HG02759 (cell line): ENCODE measurements around the gene ADAMTSL4.

Experiments used
- ATAC-seq: cut with Tn5 transposase; IDR thresholded peaks from one replicate; pipeline ENCODE4 v1.9.1; 2021; ENCODE audit warnings: mild to moderate bottlenecking, moderate library complexity; ENCODE audit not compliant: unreplicated experiment

The ADAMTSL4 gene

GRCh38 chr1:150534002-150534401, 15.2 kb upstream of the ADAMTSL4 start:
- no peak for ATAC-seq

GRCh38 chr1:150535511-150536287, 13.5 kb upstream of the ADAMTSL4 start:
- ATAC-seq: no peak

- no peak for ATAC-seq
Measured at GRCh38 chr1:150536836-150537731, 12.1 kb upstream of the ADAMTSL4 start.

GRCh38 chr1:150537732-150538684, 11.2 kb upstream of the ADAMTSL4 start:
- no peak for ATAC-seq

- ATAC-seq: no peak
Measured at GRCh38 chr1:150543500-150544143, 5.6 kb upstream of the ADAMTSL4 start.

- no peak for ATAC-seq
Measured at GRCh38 chr1:150544204-150544603, 5.0 kb upstream of the ADAMTSL4 start.

- no peak for ATAC-seq
Measured at GRCh38 chr1:150545486-150546032, 3.6 kb upstream of the ADAMTSL4 start.

GRCh38 chr1:150546294-150546937, 2.8 kb upstream of the ADAMTSL4 start:
- no peak for ATAC-seq

GRCh38 chr1:150548324-150548631, 930 bp upstream of the ADAMTSL4 start:
- no peak for ATAC-seq

GRCh38 chr1:150549496-150550221, 451 bp downstream of the ADAMTSL4 start:
- no peak for ATAC-seq

- no peak for ATAC-seq
Measured at GRCh38 chr1:150550222-150551050, 1.2 kb downstream of the ADAMTSL4 start.

- ATAC-seq: no peak
Measured at GRCh38 chr1:150551051-150551783, 2.0 kb downstream of the ADAMTSL4 start.

GRCh38 chr1:150551784-150552127, 2.5 kb downstream of the ADAMTSL4 start:
- no peak for ATAC-seq

- no peak for ATAC-seq
Measured at GRCh38 chr1:150552128-150552910, 3.1 kb downstream of the ADAMTSL4 start.

GRCh38 chr1:150552911-150553289, 3.7 kb downstream of the ADAMTSL4 start:
- ATAC-seq: no peak

- ATAC-seq: no peak
Measured at GRCh38 chr1:150553392-150554085, 4.3 kb downstream of the ADAMTSL4 start.
